ENCODE results near the gene RAB37. TPM values are rescaled to one million over a fixed set of nuclear protein-coding genes. Genes with fewer than 3 reads are reported as not detected.

RAB37 gene
- total RNA-seq, 4 donors from 2014 or later: 0.24 to 3.7 (median 0.43) TPM

- ATAC-seq: no peak
- Histone ChIP-seq H3K4me1 (no peaks in the 10 kb centered on the region), H3K9me3 (no peaks in the 10 kb centered on the region), H3K4me3 (no peak overlapping the region), H3K27me3 (no peaks in the 10 kb centered on the region), H3K27ac (no peak overlapping the region), H3K36me3 (no peaks in the 10 kb centered on the region)
- in situ Hi-C loops (cut with MboI; ENCODE audit: low sequenced_read_pairs in 4 of 4): no loop called here
- intact Hi-C loops (cut with DNase I; ENCODE audit: low total_unique reads): no loop called here
- TF ChIP-seq POLR2A (IDR thresholded peaks at IDR 0.05) (no peak), CTCF (IDR thresholded peaks at IDR 0.05 in 4 of 5, conservative IDR thresholded peaks at IDR 0.05 in 1 of 5) (no peak)
- no peak for DNase-seq
These were observed 37.8 kb upstream of the RAB37 start for GRCh38 chr17:74699236-74699635.

- Histone ChIP-seq H3K9me3 (no peaks in the 10 kb centered on the region), H3K27ac (no peak overlapping the region), H3K27me3 (no peaks in the 10 kb centered on the region), H3K4me3 (no peak overlapping the region), H3K36me3 (no peaks in the 10 kb centered on the region), H3K4me1 (no peaks in the 10 kb centered on the region)
- in situ Hi-C loops (cut with MboI; ENCODE audit: low sequenced_read_pairs in 4 of 4): no loop called here
- intact Hi-C loops (cut with DNase I; ENCODE audit: low total_unique reads): no loop called here
- DNase-seq (no peak), ATAC-seq (no peak)
- TF ChIP-seq CTCF (IDR thresholded peaks at IDR 0.05 in 4 of 5, conservative IDR thresholded peaks at IDR 0.05 in 1 of 5): no peak
- no peak for TF ChIP-seq POLR2A (IDR thresholded peaks at IDR 0.05)
These were observed 34.8 kb upstream of the RAB37 start for GRCh38 chr17:74702116-74702871.

GRCh38 chr17:74703311-74703710 lies 33.7 kb upstream of the RAB37 start:
- no peak overlapping the region for H3K4me3 ChIP-seq
- intact Hi-C loops (cut with DNase I; ENCODE audit: low total_unique reads): no loop called here
- in situ Hi-C loops (cut with MboI; ENCODE audit: low sequenced_read_pairs in 4 of 4): no loop called here
- H3K36me3 ChIP-seq: no peaks in the 10 kb centered on the region
- no peaks in the 10 kb centered on the region for H3K9me3 ChIP-seq
- DNase-seq (no peak), ATAC-seq (no peak)
- no peaks in the 10 kb centered on the region for H3K4me1 ChIP-seq
- no peaks in the 10 kb centered on the region for H3K27me3 ChIP-seq
- H3K27ac ChIP-seq: no peak overlapping the region
- TF ChIP-seq CTCF (IDR thresholded peaks at IDR 0.05 in 4 of 5, conservative IDR thresholded peaks at IDR 0.05 in 1 of 5): no peak
- TF ChIP-seq POLR2A (IDR thresholded peaks at IDR 0.05): no peak

- no peak for ATAC-seq
- H3K4me1 ChIP-seq: no peaks in the 10 kb centered on the region
- no peak for TF ChIP-seq POLR2A (IDR thresholded peaks at IDR 0.05)
- TF ChIP-seq CTCF (IDR thresholded peaks at IDR 0.05 in 4 of 5, conservative IDR thresholded peaks at IDR 0.05 in 1 of 5): no peak
- H3K4me3 ChIP-seq: no peak overlapping the region
- H3K27me3 ChIP-seq: no peaks in the 10 kb centered on the region
- no peaks in the 10 kb centered on the region for H3K36me3 ChIP-seq
- H3K27ac ChIP-seq: no peak overlapping the region
- in situ Hi-C loops (cut with MboI; ENCODE audit: low sequenced_read_pairs in 4 of 4): no loop called here
- intact Hi-C loops (cut with DNase I; ENCODE audit: low total_unique reads): no loop called here
- DNase-seq: no peak
- H3K9me3 ChIP-seq: no peaks in the 10 kb centered on the region
These were observed 32.5 kb upstream of the RAB37 start for GRCh38 chr17:74704544-74704943.

All from gastrocnemius medialis (tissue), 4 donors.